Thoracic aorta endothelial cell (primary cell): ENCODE measurements around the gene SLCO1A2. TPM values are rescaled to one million over a fixed set of nuclear protein-coding genes. Genes with fewer than 3 reads are reported as not detected.

Source experiments
- total RNA-seq: library from RNA; depleted of rRNA; stranded (reverse); fragments of >200 nt; gene quantifications from 2 replicates; pipeline ENCODE4 v1.2.3, GENCODE V29; 2012

The SLCO1A2 gene
- total RNA-seq: under 0.01 TPM in 1 of 2 replicates, not detected in the other

GRCh38 chr12:21334771-21335325 lies at the start of gene SLCO1A2:
Gene SLCO1A2 (minus strand): TSS chr12:21334917. CDS start chr12:21334647, 270 bp downstream.

GRCh38 chr12:21372602-21373001 lies 37.9 kb upstream of the SLCO1A2 start, which contains the start of gene IAPP:
Gene IAPP (plus strand): TSS chr12:21372902. CDS start chr12:21373352, 450 bp downstream.

Other genes with a start within 250 kb of the SLCO1A2 start
- gene SLCO1B1, start 203.7 kb downstream of the SLCO1A2 start, total RNA-seq: not detected in 2 replicates
- gene IAPP, start 38.0 kb upstream of the SLCO1A2 start, total RNA-seq: not detected in 2 replicates
- gene PYROXD1, start 102.7 kb upstream of the SLCO1A2 start, total RNA-seq: 12.3 and 18.2 TPM in 2 replicates
- 157 and 166 TPM in 2 replicates for gene RECQL, start 166.7 kb upstream of the SLCO1A2 start, total RNA-seq
- gene GOLT1B, start 166.9 kb upstream of the SLCO1A2 start, total RNA-seq: 54.2 and 59.6 TPM in 2 replicates
- under 0.01 and 1.3 TPM in 2 replicates for gene SPX, start 191.4 kb upstream of the SLCO1A2 start, total RNA-seq